ENCODE data around the gene MEIKIN. TPM values are rescaled to one million over a fixed set of nuclear protein-coding genes. Genes with fewer than 3 reads are reported as not detected.

The MEIKIN gene
- total and polyA plus RNA-seq, 2 donors (not counting 3 experiments of a cell fraction or from before 2014, with no cell fraction given): not detected

DNA sequence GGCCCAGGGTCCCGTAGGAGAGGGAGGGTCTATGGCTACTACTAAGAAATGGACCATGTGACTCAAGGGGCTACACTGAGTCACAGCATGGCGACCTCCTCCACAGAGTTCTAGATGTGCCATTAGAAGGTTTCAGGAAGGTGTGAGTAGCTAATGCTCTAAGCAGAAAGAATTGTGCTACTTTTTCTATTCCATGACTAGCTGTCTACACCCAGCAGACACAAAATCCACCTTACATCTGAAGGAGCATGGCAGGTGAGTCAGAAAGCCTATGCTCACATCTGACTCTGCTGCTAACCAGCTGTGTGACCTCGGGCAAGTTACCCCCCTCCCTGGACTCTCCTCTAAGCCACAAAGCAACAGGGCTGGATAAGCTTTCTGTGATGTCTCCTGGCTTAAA is 14.4 kb upstream of the MEIKIN start:
- Histone ChIP-seq H3K4me1 (ENCODE audit: control insufficient read depth, extremely low read depth, insufficient read depth, low read length) (no peaks in the 10 kb centered on the region), H3K9me3 (replicated peaks; ENCODE audit: control insufficient read depth, insufficient read depth, low read length) (no peaks in the 10 kb centered on the region), H3K9ac (replicated peaks; ENCODE audit: extremely low read depth, insufficient read depth, low read length) (no peak overlapping the region), H4K20me1 (replicated peaks; ENCODE audit: control insufficient read depth, extremely low read depth, insufficient read depth, low read length) (no peaks in the 10 kb centered on the region), H3K36me3 (ENCODE audit: control insufficient read depth in 2 of 2, extremely low read depth in 1 of 2, insufficient read depth in 2 of 2, low read length in 2 of 2) (no peaks in the 10 kb centered on the region), H3K79me2 (ENCODE audit: control insufficient read depth, insufficient read depth, low read length) (no peaks in the 10 kb centered on the region), H2AFZ (ENCODE audit: low read depth, low read length) (no peak overlapping the region), H3K4me3 (replicated peaks in 1 of 3; ENCODE audit: insufficient read depth in 1 of 3, low read depth in 1 of 3, low read length in 3 of 3) (no peak overlapping the region), H3K9me1 (replicated peaks; ENCODE audit: control insufficient read depth, extremely low read depth, insufficient read depth, low read length) (no peaks in the 10 kb centered on the region), H3K27me3 (ENCODE audit: control insufficient read depth in 2 of 2, insufficient read depth in 2 of 2, low read length in 2 of 2) (no peaks in the 10 kb centered on the region), H3K4me2 (ENCODE audit: insufficient read depth, low read length) (no peak overlapping the region), H3K27ac (ENCODE audit: insufficient read depth, low read depth, low read length) (no peak overlapping the region)
- FAIRE-seq (no peak), DNase-seq (ENCODE audit: low read depth, low spot score) (no peak)
- TF ChIP-seq, protein P1, sequence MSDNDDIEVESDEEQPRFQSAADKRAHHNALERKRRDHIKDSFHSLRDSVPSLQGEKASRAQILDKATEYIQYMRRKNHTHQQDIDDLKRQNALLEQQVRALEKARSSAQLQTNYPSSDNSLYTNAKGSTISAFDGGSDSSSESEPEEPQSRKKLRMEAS (IDR thresholded peaks at IDR 0.05; ENCODE audit: insufficient read depth, insufficient read length): no peak
- TF ChIP-seq FOS (IDR thresholded peaks at IDR 0.05; ENCODE audit: borderline replicate concordance, insufficient read depth, low read length) (no peak), GATA2 (IDR thresholded peaks at IDR 0.05; ENCODE audit: insufficient read depth, insufficient read length, low read depth, low read length) (no peak), EZH2 (IDR thresholded peaks at IDR 0.05; ENCODE audit: borderline replicate concordance, low read depth, low read length, severe bottlenecking) (no peak), POLR2AphosphoS5 (IDR thresholded peaks at IDR 0.05; ENCODE audit: insufficient read depth, low read depth, low read length) (no peak), POLR2A (IDR thresholded peaks at IDR 0.05; ENCODE audit: low read depth, low read length) (no peak), MYC (IDR thresholded peaks at IDR 0.05; ENCODE audit: low read depth, low read length) (no peak), JUN (IDR thresholded peaks at IDR 0.05; ENCODE audit: borderline replicate concordance, insufficient read depth, insufficient read length, low read depth) (no peak)
- TF ChIP-seq, protein P2, sequence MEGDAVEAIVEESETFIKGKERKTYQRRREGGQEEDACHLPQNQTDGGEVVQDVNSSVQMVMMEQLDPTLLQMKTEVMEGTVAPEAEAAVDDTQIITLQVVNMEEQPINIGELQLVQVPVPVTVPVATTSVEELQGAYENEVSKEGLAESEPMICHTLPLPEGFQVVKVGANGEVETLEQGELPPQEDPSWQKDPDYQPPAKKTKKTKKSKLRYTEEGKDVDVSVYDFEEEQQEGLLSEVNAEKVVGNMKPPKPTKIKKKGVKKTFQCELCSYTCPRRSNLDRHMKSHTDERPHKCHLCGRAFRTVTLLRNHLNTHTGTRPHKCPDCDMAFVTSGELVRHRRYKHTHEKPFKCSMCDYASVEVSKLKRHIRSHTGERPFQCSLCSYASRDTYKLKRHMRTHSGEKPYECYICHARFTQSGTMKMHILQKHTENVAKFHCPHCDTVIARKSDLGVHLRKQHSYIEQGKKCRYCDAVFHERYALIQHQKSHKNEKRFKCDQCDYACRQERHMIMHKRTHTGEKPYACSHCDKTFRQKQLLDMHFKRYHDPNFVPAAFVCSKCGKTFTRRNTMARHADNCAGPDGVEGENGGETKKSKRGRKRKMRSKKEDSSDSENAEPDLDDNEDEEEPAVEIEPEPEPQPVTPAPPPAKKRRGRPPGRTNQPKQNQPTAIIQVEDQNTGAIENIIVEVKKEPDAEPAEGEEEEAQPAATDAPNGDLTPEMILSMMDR (IDR thresholded peaks at IDR 0.05; ENCODE audit: extremely low read depth in 1 of 2, insufficient read depth in 1 of 2, low read depth in 1 of 2, low read length in 2 of 2): no peak
- POLR2A ChIA-PET: no interaction called here
- intact Hi-C loops (cut with micrococcal nuclease): no loop called here
- dilution Hi-C loops (cut with MboI; ENCODE audit: extremely low pct_ligation_motif_present, low sequenced_read_pairs): no loop called here
- CTCF ChIA-PET: interaction anchor here (0.7 kb wide), 1 partner anchor 48 kb away, joined by 3 read pairs; no protein-coding TSS in a partner anchor
- no TSS peak for BruUV-seq (replicated peaks)

Data from endothelial cell of umbilical vein (primary cell).